NCI-H1417 (cell line): ENCODE data around the gene SGPP2.
"Not testable (repeated sequence)": the region's sequence is repeated elsewhere in the genome, so short reads cannot be mapped to it uniquely, and the experiment has no call there.

Experiments
- DNase-seq, 3 experiments: peaks; one replicate each; lab custom pipeline; 2025; lab: John Stamatoyannopoulos, UW

Gene SGPP2

GRCh38 chr2:222576171-222577081 is 152.1 kb downstream of the SGPP2 start:
- DNase-seq = no peak

GRCh38 chr2:222577341-222577740 is 153.0 kb downstream of the SGPP2 start:
- no peak for DNase-seq

- DNase-seq = peak in 1 of 3 experiments; percentile 10
Observed at GRCh38 chr2:222582928-222583327, 158.6 kb downstream of the SGPP2 start.

- not testable (repeated sequence) for DNase-seq
Observed at GRCh38 chr2:222584589-222584988, 160.2 kb downstream of the SGPP2 start.

GRCh38 chr2:222591661-222592060 is 167.3 kb downstream of the SGPP2 start:
- no peak for DNase-seq

- DNase-seq = no peak
Observed at GRCh38 chr2:222592176-222592575, 167.8 kb downstream of the SGPP2 start.

GRCh38 chr2:222594679-222595078 is 170.3 kb downstream of the SGPP2 start:
- no peak for DNase-seq

GRCh38 chr2:222595581-222595980 is 171.2 kb downstream of the SGPP2 start:
- no peak for DNase-seq

GRCh38 chr2:222598611-222599010 is 174.3 kb downstream of the SGPP2 start:
- DNase-seq = no peak

- no peak for DNase-seq
Observed at GRCh38 chr2:222603501-222603900, 179.2 kb downstream of the SGPP2 start.

GRCh38 chr2:222604749-222605515 is 180.6 kb downstream of the SGPP2 start:
- no peak for DNase-seq

- DNase-seq = no peak
Observed at GRCh38 chr2:222606306-222606705, 182.0 kb downstream of the SGPP2 start.

GRCh38 chr2:222608081-222608480 is 183.7 kb downstream of the SGPP2 start:
- DNase-seq = no peak

GRCh38 chr2:222609381-222609780 is 185.0 kb downstream of the SGPP2 start:
- DNase-seq = no peak
